ENCODE data around the gene SAMD14.

DNA sequence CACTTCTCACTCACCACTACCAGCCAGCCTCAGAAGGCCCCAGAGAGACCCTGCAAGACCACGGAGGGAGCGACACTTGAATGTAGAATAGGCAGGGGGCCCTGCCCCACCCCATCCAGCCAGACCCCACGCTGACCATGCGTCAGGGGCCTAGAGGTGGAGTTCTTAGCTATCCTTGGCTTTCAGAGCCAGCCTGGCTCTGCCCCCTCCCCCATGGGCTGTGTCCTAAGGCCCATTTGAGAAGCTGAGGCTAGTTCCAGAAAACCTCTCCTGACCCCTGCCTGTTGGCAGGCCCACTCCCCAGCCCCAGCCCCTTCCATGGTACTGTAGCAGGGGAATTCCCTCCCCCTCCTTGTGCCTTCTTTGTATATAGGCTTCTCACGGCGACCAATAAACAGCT is 39.9 kb downstream of the SAMD14 start:
- TF ChIP-seq, protein P1, sequence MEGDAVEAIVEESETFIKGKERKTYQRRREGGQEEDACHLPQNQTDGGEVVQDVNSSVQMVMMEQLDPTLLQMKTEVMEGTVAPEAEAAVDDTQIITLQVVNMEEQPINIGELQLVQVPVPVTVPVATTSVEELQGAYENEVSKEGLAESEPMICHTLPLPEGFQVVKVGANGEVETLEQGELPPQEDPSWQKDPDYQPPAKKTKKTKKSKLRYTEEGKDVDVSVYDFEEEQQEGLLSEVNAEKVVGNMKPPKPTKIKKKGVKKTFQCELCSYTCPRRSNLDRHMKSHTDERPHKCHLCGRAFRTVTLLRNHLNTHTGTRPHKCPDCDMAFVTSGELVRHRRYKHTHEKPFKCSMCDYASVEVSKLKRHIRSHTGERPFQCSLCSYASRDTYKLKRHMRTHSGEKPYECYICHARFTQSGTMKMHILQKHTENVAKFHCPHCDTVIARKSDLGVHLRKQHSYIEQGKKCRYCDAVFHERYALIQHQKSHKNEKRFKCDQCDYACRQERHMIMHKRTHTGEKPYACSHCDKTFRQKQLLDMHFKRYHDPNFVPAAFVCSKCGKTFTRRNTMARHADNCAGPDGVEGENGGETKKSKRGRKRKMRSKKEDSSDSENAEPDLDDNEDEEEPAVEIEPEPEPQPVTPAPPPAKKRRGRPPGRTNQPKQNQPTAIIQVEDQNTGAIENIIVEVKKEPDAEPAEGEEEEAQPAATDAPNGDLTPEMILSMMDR (IDR thresholded peaks at IDR 0.05), result no peak
- no peak for TF ChIP-seq POLR2A (IDR thresholded peaks at IDR 0.05)

All from lower leg skin (tissue), 3 donors.